CD4-positive, alpha-beta T cell (primary cell): ENCODE data around the gene UBA52. TPM values are rescaled to one million over a fixed set of nuclear protein-coding genes. Genes with fewer than 3 reads are reported as not detected.

Source experiments
- ATAC-seq: fragments of 200-7000 bp; cut with Tn5 transposase; one replicate; pipeline ENCODE4 v1.10.0; 2022; ENCODE audit warnings: mild to moderate bottlenecking; ENCODE audit not compliant: poor library complexity
- CTCF ChIA-PET: fragments of 350-600 bp; sonication (Branson Sonifier 250); formaldehyde crosslinking; loops from one replicate; lab custom pipeline; 2021; ENCODE audit warnings: antibody characterized with exemption, inconsistent platforms; lab: Charles Lee
- POLR2A ChIA-PET: fragments of 350-600 bp; sonication (Branson Sonifier 250); formaldehyde crosslinking; loops from one replicate; lab custom pipeline; 2021; ENCODE audit warnings: antibody characterized with exemption, inconsistent platforms; lab: Charles Lee
- DNase-seq, 14 experiments: peaks; one replicate each; pipeline ENCODE4 v3.0.0-alpha.2; 2013 to 2020; ENCODE audit warnings: mixed read lengths in 2 of 14
- H3K27ac ChIP-seq, 2 donors: one replicate each; pipeline versions ENCODE4 v1.5.1 to v1.7.0; 2013; ENCODE audit warnings: low read length in 2 of 2, low read depth in 1 of 2, mild to moderate bottlenecking in 1 of 2
- H3K27me3 ChIP-seq, 2 experiments: 1 replicate in 1 of 2; 2 replicates in 1 of 2; pipeline versions ENCODE4 v1.6.1 to v1.7.0; 2013; ENCODE audit warnings: low read length in 2 of 2, control low read depth in 1 of 2, mild to moderate bottlenecking in 1 of 2, moderate library complexity in 1 of 2; ENCODE audit not compliant: insufficient read depth in 2 of 2, control insufficient read depth in 1 of 2
- H3K36me3 ChIP-seq: one replicate; pipeline ENCODE4 v1.6.1; 2013; ENCODE audit warnings: low read length, control low read depth; ENCODE audit not compliant: insufficient read depth
- H3K4me1 ChIP-seq: one replicate; pipeline ENCODE4 v1.6.1; 2013; ENCODE audit warnings: low read length, control low read depth; ENCODE audit not compliant: insufficient read depth
- H3K4me3 ChIP-seq: one replicate; pipeline ENCODE4 v1.5.1; 2013; ENCODE audit warnings: mild to moderate bottlenecking, low read length, moderate library complexity
- H3K9me3 ChIP-seq, 2 experiments: 1 replicate in 1 of 2; 2 replicates in 1 of 2; pipeline versions ENCODE4 v1.6.1 to v1.7.0; 2013; ENCODE audit warnings: low read length in 2 of 2, mild to moderate bottlenecking in 2 of 2, control low read depth in 1 of 2, moderate library complexity in 1 of 2; ENCODE audit not compliant: control insufficient read depth in 1 of 2, insufficient read depth in 1 of 2
- H3K27ac Mint-ChIP-seq: one replicate; pipeline ENCODE4 v1.8.0; 2020; ENCODE audit warnings: mixed read lengths
- H3K27me3 Mint-ChIP-seq: one replicate; pipeline ENCODE4 v1.8.0; 2021; ENCODE audit warnings: mixed read lengths
- H3K36me3 Mint-ChIP-seq: one replicate; pipeline ENCODE4 v1.8.0; 2021; ENCODE audit warnings: low read depth, mixed read lengths
- H3K4me1 Mint-ChIP-seq: one replicate; pipeline ENCODE4 v1.8.0; 2021; ENCODE audit warnings: low read depth, mixed read lengths
- H3K4me3 Mint-ChIP-seq: one replicate; pipeline ENCODE4 v1.8.0; 2020; ENCODE audit warnings: mild to moderate bottlenecking, mixed read lengths
- H3K9me3 Mint-ChIP-seq: one replicate; pipeline ENCODE4 v1.8.0; 2020; ENCODE audit warnings: mixed read lengths
- CTCF ChIP-seq: fragments of 200-600 bp; IDR thresholded peaks from one replicate; pipeline ENCODE4 v1.8.0; 2022; ENCODE audit warnings: antibody characterized with exemption, mild to moderate bottlenecking
- intact Hi-C, 2 experiments: fragments of 100-400 bp; cut with DNase I in 1 of 2; cut with micrococcal nuclease in 1 of 2; formaldehyde crosslinking; loops; one replicate each; pipeline versions ENCODE4 v1.15.1 to v1.9.0; 2023 to 2025; cut with DNase I, micrococcal nuclease
- total RNA-seq, 174 experiments: library from RNA in 2 of 174; stranded (reverse) in 2 of 174; gene quantifications; one replicate each; pipeline ENCODE4 v1.2.3 and lab custom pipeline; 2021 to 2026

The UBA52 gene
- total RNA-seq, 2 experiments from 2014 or later, result 2,255 to 2,378 TPM

- H3K4me3 ChIP-seq, result peak overlapping the region; percentile 99
- POLR2A ChIA-PET, result interaction anchor here (0.9 to 4.3 kb wide), 16 partner anchors 9 to 361 kb away, joined by 3 to 87 read pairs (median 6); partner anchors contain the start of genes COPE, DDX49, ELL and FKBP8
- intact Hi-C loops, result loop anchor here in 1 of 2 experiments (2.0 kb wide), 1 partner anchor 37 kb away; no protein-coding TSS in a partner anchor
These were observed 13.5 kb upstream of the UBA52 start for GRCh38 chr19:18558202-18558555.

GRCh38 chr19:18558604-18559003, 13.1 kb upstream of the UBA52 start:
- Mint-ChIP-seq H3K27me3 (no peaks in the 10 kb centered on the region), H3K4me3 (peak overlapping the region; percentile 94), H3K9me3 (no peaks in the 10 kb centered on the region), H3K27ac (peak overlapping the region; percentile 98), H3K36me3 (peaks cover 34% of the 10 kb centered on the region), H3K4me1 (peaks cover 26% of the 10 kb centered on the region)
- peak overlapping the region; percentile 99 for H3K4me3 ChIP-seq
- ChIA-PET CTCF (interaction anchor here (0.8 to 3.0 kb wide), 4 partner anchors 14 to 38 kb away, joined by 3 to 12 read pairs (median 4); partner anchors contain the start of genes ELL, REX1BD and UBA52), POLR2A (interaction anchor here (0.9 to 4.3 kb wide), 11 partner anchors 9 to 361 kb away, joined by 3 to 87 read pairs (median 14); partner anchors contain the start of genes COPE, DDX49, ELL and FKBP8)
- no peaks in the 10 kb centered on the region for H3K27me3 ChIP-seq
- H3K9me3 ChIP-seq, result no peaks in the 10 kb centered on the region
- peak overlapping the region; percentile 94 to 97 for H3K27ac ChIP-seq
- no peak for ATAC-seq
- H3K4me1 ChIP-seq, result peaks cover 30% of the 10 kb centered on the region
- intact Hi-C loops, result loop anchor here in 1 of 2 experiments (2.0 kb wide), 1 partner anchor 38 kb away; no protein-coding TSS in a partner anchor
- H3K36me3 ChIP-seq, result peaks cover 18% of the 10 kb centered on the region
- no peak for DNase-seq
- no peak for TF ChIP-seq CTCF

More at GRCh38 chr19:18558202-18558555, 13.5 kb upstream of the UBA52 start:
- H3K4me3 Mint-ChIP-seq, result peak overlapping the region; percentile 94
- H3K4me1 Mint-ChIP-seq, result peaks cover 26% of the 10 kb centered on the region
- Histone ChIP-seq H3K36me3 (peaks cover 15% of the 10 kb centered on the region), H3K27ac (peak overlapping the region; percentile 94 to 97), H3K9me3 (no peaks in the 10 kb centered on the region), H3K27me3 (no peaks in the 10 kb centered on the region), H3K4me1 (peaks cover 30% of the 10 kb centered on the region)
- H3K36me3 Mint-ChIP-seq, result peaks cover 32% of the 10 kb centered on the region
- no peak for TF ChIP-seq CTCF
- H3K27me3 Mint-ChIP-seq, result no peaks in the 10 kb centered on the region
- CTCF ChIA-PET, result interaction anchor here (1.0 to 3.0 kb wide), 5 partner anchors 14 to 107 kb away, joined by 3 to 12 read pairs (median 4); partner anchors contain the start of genes ELL and REX1BD
- H3K27ac Mint-ChIP-seq, result peak overlapping the region; percentile 98
- H3K9me3 Mint-ChIP-seq, result no peaks in the 10 kb centered on the region
- DNase-seq, result peak in 2 of 14 experiments; percentile 22 to 37
- no peak for ATAC-seq

GRCh38 chr19:18559685-18560084, 12.0 kb upstream of the UBA52 start:
- Histone ChIP-seq H3K27ac (no peak overlapping the region), H3K4me1 (peaks cover 30% of the 10 kb centered on the region), H3K36me3 (peaks cover 28% of the 10 kb centered on the region), H3K9me3 (no peaks in the 10 kb centered on the region), H3K4me3 (no peak overlapping the region), H3K27me3 (no peaks in the 10 kb centered on the region)
- Mint-ChIP-seq H3K4me1 (peaks cover 26% of the 10 kb centered on the region), H3K27me3 (no peaks in the 10 kb centered on the region), H3K4me3 (peak overlapping the region; percentile 94), H3K9me3 (no peaks in the 10 kb centered on the region), H3K36me3 (peaks cover 43% of the 10 kb centered on the region), H3K27ac (peak overlapping the region; percentile 98)
- intact Hi-C loops, result loop anchor here in 1 of 2 experiments (2.0 kb wide), 1 partner anchor 39 kb away; no protein-coding TSS in a partner anchor
- POLR2A ChIA-PET, result interaction anchor here (3.6 kb wide), 1 partner anchor 11 kb away, joined by 87 read pairs; the partner anchor contains the start of gene UBA52
- CTCF ChIA-PET, result interaction anchor here (1.0 to 3.0 kb wide), 3 partner anchors 15 to 40 kb away, joined by 3 to 12 read pairs (median 3); partner anchors contain the start of gene REX1BD
- ATAC-seq (no peak), DNase-seq (no peak)
- TF ChIP-seq CTCF, result no peak
